Measurements from ENCODE around the gene XXYLT1.
"Not testable (repeated sequence)": the region's sequence is repeated elsewhere in the genome, so short reads cannot be mapped to it uniquely, and the experiment has no call there.

XXYLT1 gene

DNA sequence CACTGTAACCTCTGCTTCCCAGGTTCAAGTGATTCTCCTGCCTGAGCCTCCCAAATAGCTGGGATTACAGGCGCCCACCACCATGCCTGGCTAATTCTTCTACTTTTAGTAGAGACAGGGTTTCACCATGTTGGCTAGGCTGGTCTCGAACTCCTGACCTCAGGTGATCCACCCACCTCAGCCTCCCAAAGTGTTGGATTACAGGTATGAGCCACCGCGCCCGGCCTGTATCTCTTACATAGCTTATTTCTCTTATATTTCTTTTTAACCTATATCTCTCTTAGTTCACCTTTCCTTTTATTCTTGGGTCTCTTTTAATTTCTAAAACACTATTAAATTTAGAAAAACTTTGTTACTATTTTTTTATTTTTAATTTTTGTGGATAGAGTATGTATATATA, 42.1 kb downstream of the XXYLT1 start:
- DNase-seq (ENCODE audit: low read depth in 2 of 3, low spot score in 1 of 3): not testable (repeated sequence)

DNA sequence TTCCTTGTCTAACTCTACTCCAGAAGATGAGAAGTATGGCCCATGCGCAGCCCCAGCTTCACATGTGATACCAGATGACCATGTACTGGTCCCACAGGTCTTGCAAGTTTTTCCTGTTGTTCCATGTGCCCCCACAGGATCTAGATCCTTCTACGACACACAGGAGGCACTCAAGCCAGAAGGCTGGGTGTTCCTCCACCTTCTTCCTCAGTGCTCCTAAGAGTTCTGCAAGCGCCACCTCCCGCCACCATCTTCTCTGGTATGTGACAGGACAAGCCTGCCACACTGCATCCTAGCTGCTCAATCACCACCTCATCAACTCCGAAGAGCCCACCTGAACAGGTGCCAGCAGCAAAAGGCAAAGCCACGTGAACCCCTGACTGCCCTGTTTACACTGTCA, 43.1 kb downstream of the XXYLT1 start:
- DNase-seq (ENCODE audit: low read depth in 2 of 3, low spot score in 1 of 3): no peak

DNA sequence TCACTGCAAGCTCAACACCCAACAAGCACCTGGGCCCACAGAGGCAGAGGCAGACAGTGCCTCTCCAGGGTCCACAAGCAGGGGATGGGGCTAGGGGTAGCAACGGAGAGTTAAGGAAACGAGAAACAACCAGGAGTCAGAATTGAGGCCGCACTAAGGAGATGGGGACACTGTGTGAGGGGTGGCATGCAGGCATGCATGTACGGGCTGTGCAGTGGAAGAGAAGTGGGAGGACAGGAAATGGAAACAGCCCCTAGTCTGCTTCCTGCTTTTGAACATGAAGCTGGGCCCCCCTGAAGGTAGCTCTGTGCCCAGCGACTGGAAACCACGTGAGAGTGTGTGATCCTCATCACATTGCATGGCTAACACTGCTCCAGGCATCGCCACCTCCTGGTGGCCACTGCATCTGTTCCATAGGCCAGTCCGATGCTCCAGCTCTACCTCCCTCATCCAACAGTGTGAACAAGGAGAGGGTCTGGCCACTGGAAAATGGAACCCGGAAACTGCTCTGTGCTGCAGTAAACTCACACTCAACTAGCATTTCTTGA, 44.0 kb downstream of the XXYLT1 start:
- DNase-seq (ENCODE audit: low read depth in 2 of 3, low spot score in 1 of 3): no peak

DNA sequence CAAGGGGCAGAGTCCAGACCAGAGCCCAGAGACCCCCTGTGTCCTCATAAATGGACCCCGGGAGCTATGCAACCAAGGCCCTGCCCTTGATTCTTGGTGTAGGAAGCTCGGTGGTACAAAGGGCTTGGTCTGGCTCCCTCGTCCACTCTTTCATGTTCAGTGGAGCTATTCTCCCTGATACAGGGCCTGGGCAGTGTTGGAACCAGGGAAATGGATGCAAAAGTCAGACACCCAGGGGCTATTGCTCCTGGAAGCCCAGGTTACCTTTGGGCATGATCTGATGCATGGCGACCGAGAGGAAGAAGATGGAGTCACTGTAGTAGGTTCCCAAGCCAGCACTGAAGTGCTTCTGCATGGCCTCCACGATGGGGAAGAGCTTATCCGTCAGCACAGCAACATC, 44.5 kb downstream of the XXYLT1 start:
- DNase-seq (ENCODE audit: low read depth in 2 of 3, low spot score in 1 of 3): no peak

DNA sequence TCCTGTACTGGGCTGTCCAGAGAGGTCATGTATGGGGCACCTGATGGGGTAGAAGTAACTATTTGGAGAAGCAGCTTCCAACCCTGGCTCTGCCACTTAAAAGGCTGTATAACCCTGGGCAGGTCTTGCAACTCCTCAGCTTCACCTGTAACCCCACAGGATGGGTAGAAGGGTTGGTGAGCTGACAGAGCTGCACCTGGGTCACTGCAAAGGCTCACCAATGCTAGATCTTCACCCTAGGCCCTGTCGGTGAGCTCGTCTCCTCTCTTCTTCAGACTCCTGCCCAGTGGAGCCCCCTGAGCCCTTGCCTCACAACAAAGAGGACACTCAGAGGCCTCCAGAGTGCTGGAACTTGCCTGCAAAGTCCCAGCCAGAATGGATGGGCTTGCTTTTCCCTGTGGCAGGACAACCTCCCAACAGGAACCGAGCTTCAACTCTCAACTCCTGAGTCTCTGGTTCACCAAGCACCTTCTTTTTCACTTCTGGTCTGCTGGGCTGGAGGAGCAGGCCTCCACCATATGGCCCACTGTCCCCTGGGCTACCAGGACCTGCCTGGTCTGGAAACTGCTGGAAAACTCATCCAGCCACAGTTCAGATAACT, 45.9 kb downstream of the XXYLT1 start:
- DNase-seq (ENCODE audit: low read depth in 2 of 3, low spot score in 1 of 3): no peak

DNA sequence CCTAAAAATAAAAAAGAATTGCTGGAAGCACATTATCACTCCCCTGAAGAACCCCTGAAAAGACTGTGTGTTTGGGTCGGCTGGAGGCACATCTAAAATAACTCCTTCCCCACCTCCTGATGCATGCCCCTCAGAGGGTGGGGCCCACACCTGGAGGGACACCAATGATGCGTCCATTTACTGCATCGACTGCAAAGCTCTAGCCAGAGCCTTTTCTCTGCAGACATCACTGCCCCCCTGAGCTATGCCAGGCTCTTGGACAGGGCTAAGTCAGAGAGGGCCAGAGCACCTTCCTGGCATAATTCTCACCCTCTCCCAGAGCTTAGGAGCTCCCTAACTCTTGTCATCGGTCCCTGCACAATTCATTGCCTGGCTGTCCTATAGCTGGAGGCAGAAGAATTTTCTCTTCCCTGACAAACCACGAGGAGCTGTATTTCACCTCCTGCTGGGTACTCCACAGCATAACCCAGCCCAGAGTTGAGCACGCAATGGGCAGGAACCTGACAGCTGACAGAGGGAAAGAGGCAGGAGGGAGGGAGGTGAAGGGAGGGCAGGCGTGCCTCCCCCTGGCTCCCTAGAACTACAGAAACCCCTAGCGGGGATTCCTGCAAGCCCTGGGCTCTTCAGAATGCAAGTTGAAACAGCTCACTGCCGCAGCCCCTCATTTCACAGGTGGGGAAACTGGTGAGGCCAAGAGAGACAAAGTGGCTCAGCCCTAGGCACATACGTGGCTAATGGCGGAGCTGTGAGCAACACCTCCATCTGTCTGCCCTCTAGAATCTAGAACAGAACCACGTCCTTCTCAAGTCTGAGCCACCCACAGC, 46.6 kb downstream of the XXYLT1 start:
- DNase-seq (ENCODE audit: low read depth in 2 of 3, low spot score in 1 of 3): no peak

DNA sequence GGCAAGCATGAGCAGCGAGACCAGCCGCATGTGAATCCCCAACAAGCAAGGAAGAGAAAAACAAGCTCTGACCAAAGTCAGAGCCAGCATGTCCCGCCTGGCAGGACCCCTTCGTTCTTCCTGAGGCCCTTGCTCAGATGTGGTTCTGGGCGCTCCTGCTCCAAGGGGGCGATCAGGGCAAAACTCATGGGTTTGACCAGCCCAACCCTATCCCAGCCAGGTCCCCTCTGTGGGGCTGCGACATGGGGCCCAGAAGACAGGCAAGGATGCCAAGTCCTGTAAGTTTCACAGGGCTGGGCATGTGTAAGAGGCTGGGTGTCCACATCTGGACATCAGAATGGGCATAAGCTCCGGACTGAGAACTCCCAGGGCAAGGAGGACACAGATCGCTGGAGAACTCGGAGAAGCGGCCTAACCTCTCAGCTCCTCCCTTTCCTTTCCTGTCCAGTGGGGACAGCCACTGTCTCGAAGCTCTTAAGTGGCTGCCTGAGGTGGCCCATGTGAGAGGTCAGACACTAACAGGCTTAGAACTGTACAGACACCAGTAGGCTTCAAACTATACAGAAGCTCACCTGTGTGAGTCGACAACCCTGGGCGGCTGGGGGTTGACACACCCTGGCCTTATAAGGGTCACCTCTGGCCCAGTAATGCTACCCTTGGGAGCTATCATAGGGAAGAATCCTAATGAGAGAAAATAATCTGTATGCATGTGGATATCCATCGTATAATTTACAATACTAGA, 48.9 kb downstream of the XXYLT1 start:
- no peak for DNase-seq (ENCODE audit: low read depth in 2 of 3, low spot score in 1 of 3)

DNA sequence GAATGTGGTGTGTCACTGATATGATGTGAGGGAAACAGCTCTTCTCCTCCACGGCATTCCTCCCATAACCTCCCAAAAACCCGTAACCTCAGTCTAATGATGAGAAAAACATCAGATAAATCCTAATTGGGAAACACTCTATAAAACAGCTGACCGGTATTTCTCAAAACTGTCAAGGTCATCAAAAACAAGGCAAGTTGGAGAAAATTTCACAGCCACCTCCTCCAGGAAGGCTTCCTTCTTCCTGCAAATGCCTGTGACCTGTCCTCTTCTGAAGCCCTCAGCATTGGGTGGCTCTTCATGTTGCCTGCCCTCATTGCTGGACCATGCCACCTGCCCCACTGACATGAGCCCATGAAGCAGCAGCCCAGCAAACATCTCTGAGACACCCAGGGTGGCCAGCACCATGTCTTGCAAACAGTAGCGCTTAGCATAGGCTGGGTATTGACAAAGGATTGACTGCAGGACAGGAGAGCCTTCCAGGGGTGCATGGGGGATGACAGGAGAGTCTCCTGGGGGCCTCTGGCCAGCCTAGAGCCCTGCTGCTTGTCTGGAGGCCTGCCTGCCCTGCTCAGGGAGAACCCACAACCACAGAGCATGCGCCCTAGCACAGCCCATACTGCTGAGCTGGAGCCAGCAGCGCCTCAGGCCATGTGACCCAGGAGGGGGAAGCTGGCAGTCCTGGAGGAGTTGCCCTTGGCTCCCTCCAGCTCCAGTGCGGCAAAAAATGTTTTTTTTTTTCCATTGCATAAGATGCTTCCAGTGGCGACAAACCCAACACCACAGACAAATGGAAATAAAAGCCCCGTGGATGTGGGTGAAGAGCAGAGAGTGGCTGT, 49.7 kb downstream of the XXYLT1 start:
- DNase-seq (ENCODE audit: low read depth in 2 of 3, low spot score in 1 of 3): no peak

DNA sequence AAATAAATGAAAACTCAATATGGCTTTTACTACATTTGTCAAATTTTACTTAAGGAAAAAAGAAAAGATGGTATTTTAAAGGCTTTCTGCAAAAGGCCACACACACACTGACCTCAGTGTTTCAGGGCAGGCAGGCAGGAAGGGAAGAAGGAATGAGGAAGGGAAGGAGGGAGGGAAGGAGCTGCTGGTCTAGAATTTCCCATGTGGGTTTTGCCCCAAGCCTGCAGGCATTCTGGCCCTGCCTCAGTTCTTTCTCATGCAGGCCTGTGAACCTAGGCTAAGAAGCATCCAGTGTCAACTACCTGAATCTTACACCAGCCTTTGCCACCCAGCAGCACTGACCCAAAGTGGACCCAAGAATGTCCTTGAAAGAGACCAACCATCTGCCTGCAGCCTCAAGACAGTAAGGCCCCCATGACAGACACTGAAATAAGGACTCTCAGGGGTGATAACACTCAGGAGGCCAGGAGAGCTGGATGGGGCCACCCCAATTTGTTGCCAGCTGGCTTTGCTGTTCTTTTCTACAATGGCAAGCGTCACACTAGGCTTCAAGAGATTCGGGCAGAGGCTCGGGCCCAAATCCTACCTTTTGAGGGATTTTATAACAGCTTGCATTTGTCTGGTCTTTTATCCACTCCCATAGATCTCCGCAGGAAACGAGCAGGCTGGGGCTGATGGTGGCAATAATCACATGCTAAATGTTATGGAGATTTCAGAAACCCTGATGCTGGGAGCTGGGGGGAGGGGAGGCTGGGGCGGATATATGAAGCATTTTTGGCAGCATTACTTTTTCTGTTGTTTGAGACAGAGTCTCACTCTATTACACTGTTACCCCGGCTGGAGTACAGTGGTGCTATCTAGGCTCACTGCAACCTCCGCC, 51.4 kb downstream of the XXYLT1 start:
- DNase-seq (ENCODE audit: low read depth in 2 of 3, low spot score in 1 of 3): no peak

DNA sequence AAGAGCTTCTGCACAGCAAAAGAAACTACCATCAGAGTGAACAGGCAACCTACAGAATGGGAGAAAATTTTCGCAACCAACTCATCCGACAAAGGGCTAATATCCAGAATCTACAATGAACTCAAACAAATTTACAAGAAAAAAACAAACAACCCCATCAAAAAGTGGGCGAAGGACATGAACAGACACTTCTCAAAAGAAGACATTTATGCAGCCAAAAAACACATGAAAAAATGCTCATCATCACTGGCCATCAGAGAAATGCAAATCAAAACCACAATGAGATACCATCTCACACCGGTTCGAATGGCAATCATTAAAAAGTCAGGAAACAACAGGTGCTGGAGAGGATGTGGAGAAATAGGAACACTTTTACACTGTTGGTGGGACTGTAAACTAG, 52.6 kb downstream of the XXYLT1 start:
- not testable (repeated sequence) for DNase-seq (ENCODE audit: low read depth in 2 of 3, low spot score in 1 of 3)

DNA sequence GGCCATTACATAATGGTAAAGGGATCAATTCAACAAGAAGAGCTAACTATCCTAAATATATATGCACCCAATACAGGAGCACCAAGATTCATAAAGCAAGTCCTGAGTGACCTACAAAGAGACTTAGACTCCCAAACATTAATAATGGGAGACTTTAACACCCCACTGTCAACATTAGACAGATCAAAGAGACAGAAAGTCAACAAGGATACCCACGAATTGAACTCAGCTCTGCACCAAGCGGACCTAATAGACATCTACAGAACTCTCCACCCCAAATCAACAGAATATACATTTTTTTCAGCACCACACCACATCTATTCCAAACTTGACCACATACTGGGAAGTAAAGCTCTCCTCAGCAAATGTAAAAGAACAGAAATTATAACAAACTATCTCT, 55.4 kb downstream of the XXYLT1 start:
- not testable (repeated sequence) for DNase-seq (ENCODE audit: low read depth in 2 of 3, low spot score in 1 of 3)

DNA sequence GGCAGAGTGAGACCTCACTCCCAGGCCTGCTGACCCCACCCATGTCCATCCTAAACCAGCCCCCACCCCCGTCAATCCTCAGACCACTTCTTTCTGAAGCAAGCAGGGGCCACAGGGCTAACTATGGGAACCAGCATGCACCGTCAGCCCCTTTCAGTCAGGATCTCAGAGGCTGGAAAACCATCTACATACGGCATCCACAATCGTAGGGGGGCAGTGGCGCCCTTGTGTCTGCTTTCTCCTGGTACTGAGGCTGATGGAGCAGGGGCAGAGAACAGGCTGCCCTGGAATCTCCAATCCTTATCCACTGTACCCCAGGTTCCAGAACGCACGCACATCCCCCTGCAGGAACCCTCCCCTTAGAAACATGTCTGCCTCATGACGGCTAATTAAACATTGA, 56.6 kb downstream of the XXYLT1 start:
- no peak for DNase-seq (ENCODE audit: low read depth in 2 of 3, low spot score in 1 of 3)

DNA sequence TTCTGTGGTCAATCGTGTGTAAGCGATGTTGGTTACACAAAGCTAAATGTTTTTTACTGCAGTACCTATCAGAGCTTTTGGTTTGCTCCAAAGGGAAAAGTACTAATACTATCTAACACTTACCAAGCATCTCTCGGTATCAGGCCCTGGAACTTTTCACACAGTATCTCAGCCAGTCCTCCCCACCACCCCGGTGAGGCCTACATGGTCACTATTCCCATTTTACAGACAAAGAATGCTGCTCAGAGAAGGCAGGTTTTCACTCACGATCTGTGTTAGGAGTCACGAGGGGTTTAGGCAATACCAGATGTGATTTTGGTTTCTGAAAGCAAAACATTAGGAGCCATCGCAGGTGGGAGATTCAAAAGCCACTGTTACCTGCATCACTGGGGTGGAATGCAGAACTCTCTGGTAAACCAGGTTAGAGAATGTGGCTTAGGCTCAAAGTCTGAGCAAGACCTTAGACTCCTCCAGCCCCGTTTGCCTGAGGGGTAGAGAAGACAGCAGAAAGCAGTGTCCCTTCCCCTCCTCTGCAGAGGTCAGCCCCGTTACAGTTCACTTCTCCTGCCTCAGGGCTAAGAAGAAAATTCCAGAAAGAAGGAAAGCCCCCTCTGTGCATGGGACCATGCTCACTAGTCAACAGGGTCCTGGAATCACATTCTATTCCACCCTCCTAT, 57.2 kb downstream of the XXYLT1 start:
- no peak for DNase-seq (ENCODE audit: low read depth in 2 of 3, low spot score in 1 of 3)

DNA sequence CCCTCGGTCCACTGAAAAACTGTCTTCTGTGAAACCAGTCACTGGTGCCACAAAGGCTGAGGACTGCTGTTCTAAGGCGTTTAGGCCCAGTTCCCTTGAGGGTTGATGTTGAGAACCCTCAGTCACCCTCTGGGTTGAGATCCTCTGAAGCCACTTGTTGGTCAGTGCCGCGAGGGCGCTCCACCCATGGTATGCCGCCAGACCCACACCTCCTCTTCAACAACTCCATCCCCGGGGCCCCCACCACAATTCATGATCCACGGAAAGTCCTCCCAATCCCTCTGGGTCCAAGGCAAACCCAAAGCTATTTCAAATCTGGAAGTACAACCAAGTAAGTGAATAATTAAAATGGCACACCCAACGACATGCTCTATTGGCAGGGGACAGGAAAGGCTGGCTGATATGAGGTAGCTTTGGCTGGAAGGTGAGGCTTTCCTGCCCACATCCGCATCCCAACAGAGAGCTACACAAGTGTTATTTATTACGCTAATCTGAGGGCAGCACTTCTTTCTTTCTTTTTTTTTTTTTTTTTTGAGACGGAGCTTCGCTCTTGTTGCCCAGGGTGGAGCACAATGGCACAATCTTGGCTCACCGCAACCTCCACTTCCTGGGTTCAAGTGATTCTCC, 58.1 kb downstream of the XXYLT1 start:
- no peak for DNase-seq (ENCODE audit: low read depth in 2 of 3, low spot score in 1 of 3)

DNA sequence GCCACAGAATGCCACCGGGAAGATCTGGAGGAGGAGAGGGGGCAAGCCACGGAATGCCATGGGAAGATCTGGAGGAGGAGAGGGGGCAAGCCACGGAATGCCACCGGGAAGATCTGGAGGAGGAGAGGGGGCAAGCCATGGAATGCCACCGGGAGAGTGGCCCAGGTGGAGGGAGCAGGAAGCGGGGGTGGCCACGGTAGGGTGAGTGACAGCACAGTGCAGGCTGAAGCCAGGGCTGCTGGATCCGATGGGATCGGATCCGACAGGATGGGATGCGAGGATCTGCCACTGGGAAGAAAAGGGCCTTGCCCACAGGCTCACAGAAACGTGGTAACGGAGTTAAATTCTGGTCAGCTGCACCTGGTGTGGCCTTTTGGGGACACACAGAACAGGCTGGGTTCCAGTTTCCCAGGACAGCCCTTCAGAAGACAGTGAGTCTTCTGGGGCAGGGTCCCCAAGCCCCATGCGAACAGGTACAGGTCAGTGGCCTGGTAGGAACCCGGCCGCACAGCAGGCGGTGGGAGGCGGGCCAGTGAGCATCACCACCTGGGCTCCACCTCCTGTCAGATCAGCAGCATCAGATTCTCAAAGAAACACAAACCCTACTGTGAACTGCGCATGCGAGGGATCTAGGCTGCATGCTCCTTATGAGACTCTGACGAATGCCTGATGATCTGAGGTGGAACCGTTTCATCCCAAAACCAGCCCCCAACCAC, 58.8 kb downstream of the XXYLT1 start:
- DNase-seq (ENCODE audit: low read depth in 2 of 3, low spot score in 1 of 3): no peak

DNA sequence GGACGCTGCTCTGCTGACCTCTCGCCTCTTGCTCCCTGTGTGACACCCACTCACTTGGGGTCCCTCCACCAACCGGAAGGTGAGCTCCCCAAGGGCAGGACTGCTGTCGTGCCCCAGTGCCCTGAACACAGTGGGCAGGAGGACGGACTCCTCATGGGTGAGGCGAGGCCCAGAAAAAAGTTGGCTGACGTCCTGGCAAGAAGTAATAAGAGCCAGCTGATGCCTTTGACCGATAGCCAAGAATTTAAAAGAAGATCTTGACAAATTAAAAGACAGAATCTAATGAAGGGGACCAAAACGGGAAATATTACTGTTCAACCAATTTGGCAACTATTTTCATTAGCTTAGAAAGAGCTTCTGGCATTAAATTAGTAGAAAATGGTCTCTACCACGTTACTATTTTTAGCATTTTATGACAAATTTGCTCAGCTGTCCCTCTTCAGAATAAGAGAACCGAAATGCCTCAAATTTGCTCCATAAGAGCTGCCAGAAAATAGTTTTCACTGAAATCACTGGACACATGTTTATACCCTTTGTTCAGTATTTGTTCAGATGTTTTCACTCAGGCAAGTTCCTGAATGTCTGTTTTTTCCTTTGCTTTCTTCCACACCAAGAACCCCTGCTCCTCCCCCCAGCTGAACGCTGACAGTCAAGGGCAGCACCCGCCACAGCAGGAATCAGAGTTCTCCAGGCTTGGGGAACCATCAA, 60.5 kb downstream of the XXYLT1 start:
- no peak for DNase-seq (ENCODE audit: low read depth in 2 of 3, low spot score in 1 of 3)

DNA sequence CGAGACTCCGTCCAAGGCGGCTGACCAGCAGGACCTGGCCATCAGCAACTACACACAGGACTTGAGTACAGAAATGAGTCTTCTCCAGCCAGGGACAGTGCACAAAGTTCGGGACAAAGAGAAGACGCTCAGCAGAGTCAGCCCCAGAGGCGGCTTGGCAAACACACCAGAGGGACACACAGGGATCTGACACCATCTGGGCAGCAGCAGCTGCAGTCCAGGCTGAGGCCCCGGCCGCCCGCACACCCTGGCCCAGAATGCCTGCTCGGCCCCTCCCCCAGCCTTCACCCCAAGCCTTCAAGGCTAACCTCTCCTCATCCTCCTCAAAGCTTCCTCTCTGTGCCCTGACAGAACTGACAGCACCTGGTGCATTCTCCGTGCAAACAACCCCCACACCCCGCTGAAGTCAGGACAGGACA, 61.1 kb downstream of the XXYLT1 start:
- no peak for DNase-seq (ENCODE audit: low read depth in 2 of 3, low spot score in 1 of 3)
